Fibroblast of lung (primary cell): ENCODE results near the gene OPRM1. TPM values are rescaled to one million over a fixed set of nuclear protein-coding genes. Genes with fewer than 3 reads are reported as not detected.

Experiments
- DNase-seq, 2 donors: peaks; one replicate each; pipeline versions ENCODE4 v3.0.0 to v3.0.0-alpha.2; 2010; ENCODE audit warnings: low read depth in 2 of 2
- H2AFZ ChIP-seq: 2 replicates; pipeline ENCODE4 v1.5.1; 2012; ENCODE audit warnings: low read length, control low read depth, inconsistent platforms
- H3K27ac ChIP-seq: 2 replicates; pipeline ENCODE4 v1.5.1; 2011; ENCODE audit warnings: low read length, control low read depth; ENCODE audit not compliant: insufficient read depth
- H3K27me3 ChIP-seq: 2 replicates; pipeline ENCODE4 v1.5.1; 2011; ENCODE audit warnings: mild to moderate bottlenecking, low read length; ENCODE audit not compliant: control insufficient read depth, insufficient read depth
- H3K36me3 ChIP-seq: 2 replicates; pipeline ENCODE4 v1.5.1; 2011; ENCODE audit warnings: low read length; ENCODE audit not compliant: control insufficient read depth, insufficient read depth
- H3K4me1 ChIP-seq: 2 replicates; pipeline ENCODE4 v1.5.1; 2011; ENCODE audit warnings: low read length; ENCODE audit not compliant: control insufficient read depth, insufficient read depth; ENCODE audit errors: extremely low read depth
- H3K4me2 ChIP-seq: 2 replicates; pipeline ENCODE4 v1.5.1; 2011; ENCODE audit warnings: low read length, control low read depth; ENCODE audit not compliant: insufficient read depth; ENCODE audit errors: extremely low read depth
- H3K4me3 ChIP-seq, 4 experiments: fragments of 200-600 bp in 1 of 4; sonication (generic) in 1 of 4; replicated peaks in 1 of 4; 2 replicates each; pipeline ENCODE4 v1.5.1; 2011 to 2016; ENCODE audit warnings: low read length in 4 of 4, low read depth in 3 of 4, mild to moderate bottlenecking in 3 of 4, control low read depth in 2 of 4, inconsistent platforms in 1 of 4, mixed read lengths in 1 of 4; ENCODE audit not compliant: insufficient read depth in 1 of 4; ENCODE audit errors: control extremely low read depth in 1 of 4
- H3K79me2 ChIP-seq: 2 replicates; pipeline ENCODE4 v1.5.1; 2012; ENCODE audit warnings: mild to moderate bottlenecking, low read length, inconsistent platforms; ENCODE audit not compliant: control insufficient read depth, insufficient read depth
- H3K9ac ChIP-seq: 2 replicates; pipeline ENCODE4 v1.5.1; 2011; ENCODE audit warnings: mild to moderate bottlenecking, low read length, control low read depth; ENCODE audit not compliant: insufficient read depth
- H3K9me3 ChIP-seq: 2 replicates; pipeline ENCODE4 v1.5.1; 2012; ENCODE audit warnings: low read depth, low read length; ENCODE audit not compliant: control insufficient read depth, insufficient read depth
- H4K20me1 ChIP-seq: 2 replicates; pipeline ENCODE4 v1.5.1; 2011; ENCODE audit warnings: low read length; ENCODE audit not compliant: control insufficient read depth, insufficient read depth; ENCODE audit errors: extremely low read depth
- EZH2 ChIP-seq: IDR thresholded peaks from 2 replicates; pipeline ENCODE4 v1.5.1; 2012; ENCODE audit warnings: low read length, control low read depth, mild to moderate bottlenecking; ENCODE audit errors: missing control alignments
- polyA plus RNA-seq, 2 donors: library from polyadenylated mRNA; depleted of rRNA in 1 of 2; stranded (reverse) in 1 of 2; unstranded in 1 of 2; fragments of >200 nt; gene quantifications; 2 replicates each; pipeline ENCODE4 v1.2.1, GENCODE V29; 2011 to 2012; ENCODE audit warnings: missing spikeins in 1 of 2
- total RNA-seq: library from RNA; depleted of rRNA; stranded (reverse); fragments of >200 nt; gene quantifications from 2 replicates; pipeline ENCODE4 v1.2.1, GENCODE V29; 2014
- TF ChIP-seq, protein P1 (sequence below), 2 donors: IDR thresholded peaks in 1 of 2; conservative IDR thresholded peaks in 1 of 2; 1 replicate in 1 of 2; 2 replicates in 1 of 2; pipeline ENCODE4 v1.5.1; 2011 to 2012; ENCODE audit warnings: low read length in 2 of 2, control low read depth in 1 of 2, inconsistent platforms in 1 of 2, low read depth in 1 of 2, mild to moderate bottlenecking in 1 of 2

OPRM1 gene
- total and polyA plus RNA-seq, 2 donors (not counting 1 experiment from before 2014, with no cell fraction given) = not detected

DNA sequence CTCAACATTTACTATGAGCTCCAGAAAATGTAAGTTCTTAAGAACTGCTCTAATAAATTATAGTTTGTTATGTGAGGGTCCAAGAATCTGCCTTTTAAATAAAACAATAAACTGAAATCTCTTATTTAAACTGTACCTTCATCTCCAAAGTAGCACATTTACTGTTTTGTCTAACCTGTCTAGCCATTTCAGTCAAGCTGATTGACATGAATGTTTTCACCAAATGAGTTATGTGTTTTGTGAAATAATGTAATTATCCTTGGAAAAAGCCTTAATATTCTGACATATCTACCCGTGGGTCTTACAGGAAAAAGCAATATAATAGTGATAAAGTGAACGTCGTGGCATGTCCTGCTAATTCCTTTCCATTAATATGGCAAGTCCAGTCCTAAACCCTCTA, 57.8 kb downstream of the OPRM1 start:
- Histone ChIP-seq H3K27ac (no peak overlapping the region), H3K4me1 (no peaks in the 10 kb centered on the region), H3K36me3 (no peaks in the 10 kb centered on the region), H3K4me2 (no peak overlapping the region), H2AFZ (no peak overlapping the region), H4K20me1 (no peaks in the 10 kb centered on the region), H3K9me3 (no peaks in the 10 kb centered on the region), H3K27me3 (no peaks in the 10 kb centered on the region), H3K9ac (no peak overlapping the region), H3K4me3 (no peak overlapping the region), H3K79me2 (no peaks in the 10 kb centered on the region)
- no peak for TF ChIP-seq EZH2
- TF ChIP-seq, protein P1, sequence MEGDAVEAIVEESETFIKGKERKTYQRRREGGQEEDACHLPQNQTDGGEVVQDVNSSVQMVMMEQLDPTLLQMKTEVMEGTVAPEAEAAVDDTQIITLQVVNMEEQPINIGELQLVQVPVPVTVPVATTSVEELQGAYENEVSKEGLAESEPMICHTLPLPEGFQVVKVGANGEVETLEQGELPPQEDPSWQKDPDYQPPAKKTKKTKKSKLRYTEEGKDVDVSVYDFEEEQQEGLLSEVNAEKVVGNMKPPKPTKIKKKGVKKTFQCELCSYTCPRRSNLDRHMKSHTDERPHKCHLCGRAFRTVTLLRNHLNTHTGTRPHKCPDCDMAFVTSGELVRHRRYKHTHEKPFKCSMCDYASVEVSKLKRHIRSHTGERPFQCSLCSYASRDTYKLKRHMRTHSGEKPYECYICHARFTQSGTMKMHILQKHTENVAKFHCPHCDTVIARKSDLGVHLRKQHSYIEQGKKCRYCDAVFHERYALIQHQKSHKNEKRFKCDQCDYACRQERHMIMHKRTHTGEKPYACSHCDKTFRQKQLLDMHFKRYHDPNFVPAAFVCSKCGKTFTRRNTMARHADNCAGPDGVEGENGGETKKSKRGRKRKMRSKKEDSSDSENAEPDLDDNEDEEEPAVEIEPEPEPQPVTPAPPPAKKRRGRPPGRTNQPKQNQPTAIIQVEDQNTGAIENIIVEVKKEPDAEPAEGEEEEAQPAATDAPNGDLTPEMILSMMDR (conservative IDR thresholded peaks at IDR 0.05 in 1 of 2, IDR thresholded peaks at IDR 0.05 in 1 of 2; ENCODE audit: low read depth in 1 of 2, low read length in 2 of 2) = no peak
- no peak for DNase-seq

DNA sequence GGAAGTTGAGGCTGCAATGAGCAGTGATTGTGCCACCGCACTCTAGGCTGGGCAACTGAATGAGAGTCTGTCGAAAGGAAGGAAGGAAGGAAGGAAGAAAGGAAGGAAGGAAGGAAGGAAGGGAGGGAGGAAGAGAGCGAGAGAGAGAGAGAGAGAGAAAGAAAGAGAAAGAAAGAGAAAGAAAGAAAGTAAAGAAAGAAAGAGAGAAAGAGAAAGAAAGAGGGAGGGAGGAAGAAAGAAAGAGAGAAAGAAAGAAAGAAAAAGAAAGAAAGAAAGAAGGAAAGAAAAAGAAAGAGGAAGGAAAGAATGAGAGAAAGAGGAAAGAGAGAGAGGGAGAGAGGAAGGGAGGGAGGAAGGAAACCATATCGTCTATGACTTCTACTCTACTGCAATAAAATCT, 60.2 kb downstream of the OPRM1 start:
- no peak for DNase-seq
- no peak for TF ChIP-seq EZH2
- TF ChIP-seq, protein P1 (conservative IDR thresholded peaks at IDR 0.05 in 1 of 2, IDR thresholded peaks at IDR 0.05 in 1 of 2; ENCODE audit: low read depth in 1 of 2, low read length in 2 of 2) = no peak
- no peaks in the 10 kb centered on the region for H3K79me2 ChIP-seq
- H4K20me1 ChIP-seq = no peaks in the 10 kb centered on the region
- no peak overlapping the region for H3K4me3 ChIP-seq
- no peaks in the 10 kb centered on the region for H3K9me3 ChIP-seq
- no peaks in the 10 kb centered on the region for H3K36me3 ChIP-seq
- no peak overlapping the region for H2AFZ ChIP-seq
- no peak overlapping the region for H3K27ac ChIP-seq
- no peaks in the 10 kb centered on the region for H3K4me1 ChIP-seq
- H3K27me3 ChIP-seq = no peaks in the 10 kb centered on the region
- H3K4me2 ChIP-seq = no peak overlapping the region
- no peak overlapping the region for H3K9ac ChIP-seq

DNA sequence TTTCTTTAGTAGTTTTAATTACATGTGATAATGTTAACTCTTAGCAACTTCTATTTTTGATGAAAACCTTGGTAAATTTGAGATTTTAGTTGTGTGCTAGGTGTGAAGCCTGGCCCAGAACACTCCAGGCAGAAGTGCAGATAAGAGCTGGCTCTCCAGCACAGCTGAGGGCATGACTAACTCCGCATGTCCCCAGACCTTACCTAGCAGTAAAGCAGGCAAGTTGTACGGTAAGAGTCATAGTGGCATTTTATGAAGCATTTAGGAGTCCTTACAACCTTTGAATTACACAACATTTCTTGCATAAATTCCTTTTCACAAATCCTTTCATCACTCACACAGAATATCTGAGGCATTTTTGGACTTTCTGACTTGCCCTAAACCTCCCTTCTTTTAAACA, 67.2 kb downstream of the OPRM1 start:
- Histone ChIP-seq H4K20me1 (no peaks in the 10 kb centered on the region), H3K36me3 (no peaks in the 10 kb centered on the region), H3K4me1 (no peaks in the 10 kb centered on the region), H3K4me2 (no peak overlapping the region), H3K79me2 (no peaks in the 10 kb centered on the region), H3K9ac (no peak overlapping the region), H3K9me3 (no peaks in the 10 kb centered on the region), H3K4me3 (no peak overlapping the region), H3K27ac (no peak overlapping the region), H2AFZ (no peak overlapping the region), H3K27me3 (no peaks in the 10 kb centered on the region)
- TF ChIP-seq, protein P1 (conservative IDR thresholded peaks at IDR 0.05 in 1 of 2, IDR thresholded peaks at IDR 0.05 in 1 of 2; ENCODE audit: low read depth in 1 of 2, low read length in 2 of 2) = no peak
- no peak for TF ChIP-seq EZH2
- no peak for DNase-seq
